ENCODE results near the gene PUS3.
A peak's percentile ranks its signal among the peaks of the same experiment; 100 is the strongest.

The PUS3 gene, protein sequence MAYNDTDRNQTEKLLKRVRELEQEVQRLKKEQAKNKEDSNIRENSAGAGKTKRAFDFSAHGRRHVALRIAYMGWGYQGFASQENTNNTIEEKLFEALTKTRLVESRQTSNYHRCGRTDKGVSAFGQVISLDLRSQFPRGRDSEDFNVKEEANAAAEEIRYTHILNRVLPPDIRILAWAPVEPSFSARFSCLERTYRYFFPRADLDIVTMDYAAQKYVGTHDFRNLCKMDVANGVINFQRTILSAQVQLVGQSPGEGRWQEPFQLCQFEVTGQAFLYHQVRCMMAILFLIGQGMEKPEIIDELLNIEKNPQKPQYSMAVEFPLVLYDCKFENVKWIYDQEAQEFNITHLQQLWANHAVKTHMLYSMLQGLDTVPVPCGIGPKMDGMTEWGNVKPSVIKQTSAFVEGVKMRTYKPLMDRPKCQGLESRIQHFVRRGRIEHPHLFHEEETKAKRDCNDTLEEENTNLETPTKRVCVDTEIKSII

DNA sequence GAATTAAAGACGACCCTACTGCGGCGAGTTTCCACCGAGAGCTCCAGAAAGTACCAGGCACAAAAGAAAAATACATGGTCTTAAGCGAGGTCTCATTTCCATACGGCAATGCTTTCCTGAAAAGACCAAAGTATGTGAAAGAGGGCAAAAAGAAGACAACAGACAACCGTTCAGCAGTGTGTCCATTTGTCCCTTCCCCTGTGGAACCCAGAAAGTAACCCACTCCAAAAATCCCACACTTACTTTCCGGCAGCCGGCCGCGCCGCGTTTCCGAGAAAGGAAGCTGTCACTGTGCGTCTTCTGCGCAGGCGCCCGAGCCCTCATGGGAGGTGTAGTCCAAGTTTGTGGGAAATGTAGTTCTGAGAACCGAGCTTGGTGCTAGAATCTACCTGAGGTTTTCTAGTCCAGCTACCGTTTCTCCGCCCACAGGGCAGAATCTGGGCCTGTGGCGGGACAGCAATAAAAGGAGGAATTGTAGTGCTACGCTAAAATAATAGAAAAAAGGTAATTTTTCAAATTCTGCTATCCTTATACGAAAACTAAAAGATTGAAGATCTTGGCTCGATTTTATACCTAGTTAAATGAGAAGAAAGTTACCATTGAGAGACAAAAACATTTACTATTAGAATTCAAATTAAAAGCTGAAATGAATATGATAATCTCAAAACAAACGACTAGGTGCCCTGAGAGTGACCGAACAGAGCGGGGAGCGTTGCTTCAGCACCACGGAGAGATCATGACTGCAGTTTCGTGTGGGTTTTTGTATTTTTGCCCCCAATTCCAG is at the start of gene PUS3:
Gene PUS3 (minus strand): TSS at position 280 of the 784 bp plus-strand sequence. CDS start 6,922 bp downstream, outside the sequence.
- DNase-seq, result peak; percentile 93

DNA sequence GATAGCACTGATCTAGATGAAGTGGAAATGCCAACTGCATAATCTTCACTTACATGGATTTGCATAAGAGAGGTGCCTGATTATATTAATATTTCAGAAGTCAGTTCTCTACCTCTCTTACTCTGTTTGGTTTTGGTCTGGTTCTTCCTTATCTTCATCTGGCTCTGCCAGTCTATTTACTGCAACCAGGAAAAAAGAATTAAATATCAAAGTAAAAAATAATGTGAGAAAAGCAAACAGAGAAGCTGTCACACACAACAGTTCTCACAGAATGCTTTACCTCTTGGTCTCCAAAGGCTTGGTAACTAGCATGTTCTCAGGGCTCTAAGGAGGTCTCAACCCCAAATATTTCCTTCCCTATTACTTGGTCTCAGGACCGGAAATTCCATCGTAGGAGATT is 49.6 kb upstream of the PUS3 start:
- no peak for DNase-seq

DNA sequence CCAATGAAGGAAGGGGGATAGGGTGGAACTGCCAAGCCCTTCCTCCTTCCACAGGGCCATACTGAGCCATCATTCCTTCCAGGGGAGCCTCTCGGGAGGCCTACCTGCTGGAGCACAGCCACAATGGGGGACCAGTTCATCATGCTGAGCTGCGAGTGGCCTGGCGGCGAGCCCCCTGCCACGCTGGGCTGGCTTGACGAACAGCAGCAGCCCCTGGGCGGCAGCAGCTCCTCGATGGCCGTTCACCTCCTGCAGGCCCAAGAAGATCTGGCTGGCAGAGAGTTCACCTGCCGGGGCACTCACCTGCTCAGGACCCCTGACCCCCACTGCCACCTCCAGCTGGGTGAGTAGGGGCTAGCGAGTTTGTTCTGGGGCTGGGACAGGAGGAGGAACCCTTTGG is 48.7 kb upstream of the PUS3 start:
- no peak for DNase-seq

DNA sequence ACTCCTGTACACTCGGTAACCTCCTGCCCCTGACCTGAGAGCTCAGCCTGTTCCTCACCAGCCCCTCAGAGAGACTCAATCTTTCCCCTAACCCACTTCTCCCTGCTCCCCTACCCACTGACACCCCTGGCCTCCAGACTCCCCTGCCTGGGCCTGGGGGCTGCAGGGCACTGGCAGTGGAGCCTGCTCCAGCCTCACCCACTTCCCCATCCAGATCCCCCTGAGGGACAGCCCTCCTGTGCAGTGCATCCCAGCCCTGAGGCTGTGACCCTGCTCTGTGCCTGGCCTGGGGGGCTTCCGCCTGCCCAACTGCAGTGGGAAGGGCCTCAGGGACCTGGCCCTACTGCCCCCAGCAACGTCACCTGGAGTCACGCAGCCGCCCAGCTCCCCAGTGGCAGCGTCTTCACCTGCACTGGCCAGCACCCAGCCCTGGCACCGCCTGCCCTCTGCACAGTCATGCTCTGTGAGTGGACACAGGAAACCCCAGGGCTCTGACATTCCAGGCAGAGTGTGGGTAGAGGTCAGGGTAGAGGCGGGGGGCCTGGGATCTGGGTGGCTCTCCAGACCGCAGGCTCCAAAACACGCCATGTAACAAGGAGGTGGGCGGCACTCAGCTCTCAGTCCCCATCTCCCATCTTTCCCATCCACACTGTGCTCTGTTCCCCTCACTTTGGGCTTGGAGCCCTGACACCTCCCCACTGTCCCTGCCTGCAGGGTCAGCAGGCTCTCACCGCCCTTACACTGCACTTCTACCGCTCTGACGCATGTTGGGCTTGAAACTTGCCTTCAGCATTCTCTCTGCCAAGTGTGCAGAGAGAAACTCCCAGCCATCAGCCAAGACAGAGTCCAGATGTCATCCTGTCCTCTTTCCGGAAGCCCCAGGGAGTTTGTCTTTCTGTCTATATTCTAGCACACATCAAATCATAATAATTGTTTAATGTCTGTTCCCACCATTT is 48.0 kb upstream of the PUS3 start:
- DNase-seq, result no peak

DNA sequence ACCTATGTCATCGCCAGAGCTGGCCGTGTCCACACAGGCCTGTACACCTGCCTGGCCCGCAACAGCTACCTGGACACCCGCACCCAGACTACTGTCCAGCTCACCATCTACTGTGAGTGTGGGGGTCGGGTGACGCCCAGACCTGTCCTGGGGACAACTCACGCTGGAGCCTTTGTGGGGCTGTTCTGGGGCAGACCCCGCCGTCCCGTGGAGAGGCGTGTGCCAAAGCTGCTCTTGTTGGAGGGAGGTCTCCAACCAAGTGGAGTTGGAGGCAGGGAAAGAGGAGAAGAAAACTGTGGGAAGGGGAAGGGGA is 47.1 kb upstream of the PUS3 start:
- no peak for DNase-seq

DNA sequence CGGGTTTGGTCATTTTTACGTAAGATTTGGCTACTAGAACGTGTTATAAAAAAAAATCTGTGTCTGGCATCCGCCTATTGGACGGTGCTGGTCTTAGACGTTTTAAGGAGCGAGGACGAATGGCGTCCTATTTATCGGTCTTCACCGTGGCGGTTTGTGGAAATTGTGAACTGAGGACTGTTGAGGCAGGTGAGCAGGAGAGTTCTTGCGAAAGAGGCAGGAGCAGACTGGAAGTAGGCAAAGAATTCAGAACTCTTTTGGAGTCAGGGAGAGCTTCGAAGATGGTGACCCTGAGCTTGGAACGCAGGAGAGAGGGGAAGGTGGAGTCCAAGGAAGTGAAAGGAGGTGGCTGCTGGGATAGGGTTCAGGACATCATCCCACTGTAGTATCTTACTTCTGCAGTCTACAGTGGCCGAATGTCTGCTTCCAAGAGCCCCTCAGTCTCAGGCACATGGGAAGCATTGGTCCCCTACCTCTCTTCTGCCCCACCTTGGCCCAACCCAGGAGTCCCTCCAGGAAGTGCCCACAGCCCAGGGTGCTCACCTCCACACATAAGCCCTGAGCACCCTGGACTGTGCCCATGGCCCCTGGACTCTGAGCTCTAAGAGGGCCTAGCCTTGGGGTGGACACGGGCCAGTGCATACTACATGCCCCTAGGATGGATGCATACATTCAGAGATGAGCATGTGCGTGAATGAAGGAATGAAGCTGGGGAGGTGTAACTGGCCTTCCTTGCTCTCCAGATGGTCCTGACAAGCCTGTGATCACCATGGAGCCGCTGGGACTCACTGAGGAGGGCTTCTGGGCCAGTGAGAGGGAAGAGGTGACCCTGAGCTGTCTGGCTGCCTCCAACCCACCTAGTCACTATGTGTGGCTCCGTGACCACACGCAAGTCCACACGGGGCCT is 46.5 kb upstream of the PUS3 start:
- DNase-seq, result no peak

DNA sequence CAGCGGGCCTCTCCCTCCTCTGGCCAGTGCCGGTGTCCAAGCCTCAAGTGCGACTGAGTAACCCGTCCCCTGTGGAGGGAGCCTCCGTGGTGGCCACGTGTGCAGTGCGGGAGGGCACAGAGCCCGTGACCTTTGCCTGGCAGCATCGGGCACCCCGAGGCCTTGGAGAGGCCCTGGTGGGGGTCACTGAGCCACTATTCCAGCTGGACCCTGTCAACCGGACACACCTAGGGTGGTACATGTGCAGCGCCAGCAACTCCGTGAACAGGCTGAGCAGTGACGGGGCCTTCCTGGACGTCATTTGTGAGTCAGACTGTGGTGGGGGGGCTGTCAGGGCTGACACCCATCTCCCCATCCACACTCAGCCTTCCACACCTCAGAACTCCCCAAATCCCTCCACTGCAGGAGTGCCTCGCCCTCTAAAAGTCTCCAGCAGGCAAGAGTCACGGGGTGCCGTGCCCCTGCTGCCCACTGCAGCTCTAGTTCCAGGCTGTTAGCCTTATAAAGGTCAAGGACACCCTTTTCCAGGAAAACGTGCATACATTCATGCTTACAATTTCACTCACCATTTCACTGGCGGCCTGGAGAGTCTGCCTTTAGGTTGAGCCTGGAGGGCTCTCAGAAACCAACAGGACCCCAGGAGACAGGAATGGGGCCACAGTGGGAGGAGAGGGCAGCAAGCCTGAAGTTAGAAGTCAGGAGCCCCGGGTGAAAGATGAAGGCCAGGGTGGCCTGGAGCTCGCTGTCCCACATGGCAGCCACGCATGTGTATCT is 45.5 kb upstream of the PUS3 start:
- DNase-seq, result no peak

DNA sequence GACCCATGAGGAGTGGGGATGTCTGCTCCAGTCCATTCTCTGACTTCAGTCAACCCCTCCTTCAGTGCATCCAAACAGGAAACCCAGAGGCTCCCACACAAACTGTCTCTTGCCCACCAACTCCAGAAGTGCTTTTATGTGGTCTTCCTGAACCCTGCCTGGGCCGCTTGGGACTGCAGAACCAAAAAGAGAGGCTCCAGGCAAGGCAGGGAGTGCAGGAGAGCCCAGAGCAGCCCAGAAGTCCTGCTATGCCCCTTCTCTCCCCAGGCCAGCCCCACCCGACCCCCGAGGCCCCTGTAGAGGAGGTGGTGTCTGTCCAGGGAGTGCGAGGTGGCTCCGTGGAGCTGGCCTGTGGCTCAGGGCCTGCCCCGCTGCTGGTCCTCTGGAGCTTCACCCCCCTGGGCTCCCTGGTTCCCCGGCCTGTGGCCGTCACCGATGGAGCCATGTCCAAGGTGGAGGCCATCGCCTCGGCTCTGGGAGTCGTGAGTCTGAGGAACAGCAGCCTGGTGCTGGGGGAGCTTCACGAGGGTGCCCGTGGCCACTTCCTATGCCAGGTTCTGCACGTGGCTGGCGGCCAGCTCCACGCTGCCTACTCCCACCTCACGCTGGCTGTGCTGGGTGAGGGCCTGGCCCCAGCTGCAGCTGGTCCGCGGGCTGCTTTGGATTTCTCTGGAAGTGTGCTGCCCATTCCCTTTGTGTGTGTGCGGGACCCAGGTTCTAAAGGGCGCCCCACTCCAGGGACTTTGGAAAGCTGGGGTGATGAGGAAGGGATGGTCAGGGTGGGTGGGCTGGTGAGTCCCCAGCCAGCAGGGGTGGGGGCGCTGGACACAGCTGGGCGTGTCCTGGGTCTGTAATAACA is 44.6 kb upstream of the PUS3 start:
- no peak for DNase-seq

DNA sequence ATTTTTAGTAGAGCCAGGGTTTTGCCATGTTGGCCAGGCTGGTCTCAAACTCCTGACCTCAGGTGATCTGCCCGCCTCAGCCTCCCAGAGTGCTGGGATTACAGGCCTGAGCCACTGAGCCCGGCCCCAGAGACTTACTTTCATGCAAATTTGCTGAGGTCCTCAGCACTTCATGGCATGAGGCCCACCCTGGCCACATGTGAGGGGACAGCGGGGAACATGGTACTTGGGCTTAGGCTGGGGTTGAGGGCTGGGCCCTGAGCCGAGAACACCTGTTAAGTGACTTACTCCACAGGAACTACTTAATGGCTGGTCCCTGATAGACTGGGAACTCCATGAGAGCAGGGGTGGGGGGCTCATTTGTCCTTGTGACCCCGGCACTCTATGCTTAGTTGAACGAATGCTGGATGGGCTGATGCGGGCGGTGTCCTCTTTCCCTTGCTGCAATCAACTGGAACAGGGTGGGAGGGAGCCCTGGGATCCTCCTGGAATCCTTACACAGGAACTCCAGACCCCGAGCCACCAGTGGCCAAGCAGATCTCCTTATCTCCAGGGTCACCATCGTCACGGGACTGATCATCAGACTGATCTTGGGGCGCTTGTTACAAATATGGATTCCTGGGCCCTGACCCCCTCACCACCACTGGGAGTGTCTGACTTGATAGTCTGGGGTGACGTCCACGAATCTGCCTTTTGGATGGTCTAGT is 43.9 kb upstream of the PUS3 start:
- DNase-seq, result no peak

DNA sequence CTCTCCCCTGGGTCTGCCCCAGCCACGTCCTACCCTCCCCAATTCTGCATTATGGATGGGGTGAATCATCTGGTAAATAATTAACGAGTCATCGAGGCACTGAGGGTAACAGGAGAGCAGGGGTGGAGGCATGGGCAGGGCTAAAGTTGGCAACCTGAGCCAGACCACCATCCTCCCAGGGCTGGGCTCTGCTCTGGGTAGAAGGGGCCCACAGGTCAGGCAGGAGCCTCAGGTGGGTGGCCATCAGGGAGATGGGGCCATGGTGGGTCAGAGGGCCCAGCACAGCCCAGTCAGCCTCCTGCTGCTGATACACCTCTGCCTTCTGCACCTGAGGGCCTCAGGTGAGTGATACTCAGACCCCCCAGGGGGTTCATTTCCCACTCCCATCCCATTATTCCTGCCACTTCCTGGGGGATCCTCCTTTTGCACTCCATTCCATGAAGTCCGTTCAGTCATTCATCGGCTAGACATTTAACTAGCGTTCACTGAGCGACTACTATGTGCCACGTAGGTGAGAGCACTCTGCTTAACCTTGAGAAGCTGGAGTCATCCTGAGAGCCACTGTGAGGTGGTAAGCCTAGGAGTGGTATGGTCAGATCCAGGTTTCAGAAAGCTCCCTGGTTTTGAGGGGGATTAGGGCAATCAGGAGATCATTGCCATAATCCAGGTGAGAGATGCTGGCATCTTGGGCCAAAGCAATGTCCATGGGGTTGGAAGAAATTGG is 43.0 kb upstream of the PUS3 start, which contains the start of gene VSIG10L2:
Gene VSIG10L2 (plus strand): TSS at position 248 of the 724 bp plus-strand sequence. CDS start 12 bp downstream, at position 260.
- no peak for DNase-seq

DNA sequence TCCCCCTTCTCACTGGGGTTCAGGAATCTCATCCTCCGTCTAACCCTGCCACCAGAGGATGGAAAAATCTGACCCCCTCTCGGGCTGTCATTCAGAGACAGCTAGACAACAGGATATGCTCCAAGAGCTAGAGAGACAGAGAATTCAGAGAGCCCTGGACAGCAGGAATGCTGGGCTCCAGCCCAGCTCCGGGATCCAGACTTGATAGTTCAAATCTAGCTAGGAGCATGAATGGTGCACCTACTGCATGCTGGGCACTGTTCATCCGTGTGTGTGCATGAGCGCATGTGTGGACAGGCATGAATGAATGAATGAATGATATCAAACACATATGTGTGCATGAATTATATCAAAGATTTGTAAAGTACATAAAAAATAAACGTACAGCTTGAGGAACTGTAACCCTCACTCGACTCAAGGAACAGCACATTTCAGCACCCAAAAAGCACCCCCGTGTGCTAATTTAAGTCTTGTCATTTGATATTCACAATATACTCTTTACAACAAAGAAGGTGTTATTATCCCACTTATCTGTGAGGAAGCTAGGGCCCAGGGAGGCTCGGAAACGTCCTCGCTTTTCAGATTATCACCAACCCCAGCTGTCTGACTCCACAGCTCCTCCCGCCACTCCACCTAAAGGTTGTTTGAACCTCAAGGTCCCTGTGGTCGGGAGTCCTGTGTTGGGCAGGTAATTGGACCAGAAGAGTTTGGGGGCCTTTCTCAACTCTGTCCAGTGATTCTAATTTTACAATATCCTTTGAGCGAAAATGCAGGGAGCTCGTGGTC is 42.2 kb upstream of the PUS3 start:
- no peak for DNase-seq

DNA sequence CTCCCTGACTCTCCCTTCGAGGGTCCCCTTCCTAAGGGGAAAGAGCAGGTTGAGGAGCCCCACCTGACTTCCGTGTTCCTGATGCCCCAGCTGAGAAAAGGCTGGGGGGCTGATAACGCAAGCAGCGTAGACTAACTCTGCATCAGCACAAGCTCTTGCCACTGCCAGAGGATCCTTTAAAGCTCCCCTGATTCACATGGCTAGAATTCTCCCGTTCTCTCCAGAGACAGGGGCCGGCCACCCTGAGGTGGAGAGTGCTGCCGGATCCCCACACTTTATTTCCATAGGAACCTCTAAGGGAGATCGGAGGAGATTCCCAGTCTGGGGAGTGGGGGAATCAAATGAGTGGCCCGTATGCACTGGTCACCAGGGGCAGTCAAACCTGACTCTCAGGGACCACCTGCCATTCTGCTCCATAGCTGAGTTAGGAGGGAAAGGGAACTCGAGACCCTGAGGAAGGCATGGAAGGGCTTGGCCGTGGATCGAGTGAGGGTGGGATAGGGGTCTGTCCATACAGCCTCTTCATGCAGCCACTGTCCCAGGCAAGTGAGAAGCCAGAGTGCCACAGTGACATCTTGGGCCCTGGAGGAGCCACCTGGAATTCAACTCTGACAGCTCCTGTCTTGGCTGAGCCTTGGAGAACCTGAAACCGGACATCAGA is 41.5 kb upstream of the PUS3 start:
- no peak for DNase-seq

DNA sequence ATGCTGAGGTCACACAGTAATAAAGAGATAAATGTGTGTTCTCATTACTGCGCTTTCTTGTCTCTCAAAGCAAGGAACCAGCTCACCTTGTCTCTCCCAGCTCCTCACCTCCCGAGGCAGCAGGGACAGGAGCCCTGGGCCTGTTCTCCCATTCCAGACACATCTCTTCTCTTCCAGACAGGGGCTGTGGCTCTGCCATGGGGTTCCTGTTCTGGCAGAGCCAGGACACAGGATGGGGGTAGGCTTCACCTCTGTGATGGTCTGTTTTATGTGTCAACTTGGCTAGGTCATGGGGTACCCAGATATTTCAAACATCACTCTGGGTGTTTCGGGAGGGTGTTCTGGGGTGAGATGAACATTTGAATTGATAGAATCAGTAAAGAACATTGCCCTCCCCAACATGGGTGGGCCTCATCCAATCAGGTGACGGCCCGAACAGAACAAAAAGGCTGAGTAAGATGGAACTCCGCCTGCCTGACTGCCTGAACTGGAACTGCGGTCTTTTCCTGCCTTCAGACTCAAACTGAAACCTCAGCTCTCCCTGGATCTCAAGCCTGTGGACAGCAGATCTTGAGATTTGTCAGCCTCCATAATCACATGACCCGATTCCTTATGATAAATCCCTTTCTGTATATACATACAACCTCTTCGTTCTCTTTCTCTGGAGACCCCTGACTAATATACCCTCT is 40.8 kb upstream of the PUS3 start:
- no peak for DNase-seq

DNA sequence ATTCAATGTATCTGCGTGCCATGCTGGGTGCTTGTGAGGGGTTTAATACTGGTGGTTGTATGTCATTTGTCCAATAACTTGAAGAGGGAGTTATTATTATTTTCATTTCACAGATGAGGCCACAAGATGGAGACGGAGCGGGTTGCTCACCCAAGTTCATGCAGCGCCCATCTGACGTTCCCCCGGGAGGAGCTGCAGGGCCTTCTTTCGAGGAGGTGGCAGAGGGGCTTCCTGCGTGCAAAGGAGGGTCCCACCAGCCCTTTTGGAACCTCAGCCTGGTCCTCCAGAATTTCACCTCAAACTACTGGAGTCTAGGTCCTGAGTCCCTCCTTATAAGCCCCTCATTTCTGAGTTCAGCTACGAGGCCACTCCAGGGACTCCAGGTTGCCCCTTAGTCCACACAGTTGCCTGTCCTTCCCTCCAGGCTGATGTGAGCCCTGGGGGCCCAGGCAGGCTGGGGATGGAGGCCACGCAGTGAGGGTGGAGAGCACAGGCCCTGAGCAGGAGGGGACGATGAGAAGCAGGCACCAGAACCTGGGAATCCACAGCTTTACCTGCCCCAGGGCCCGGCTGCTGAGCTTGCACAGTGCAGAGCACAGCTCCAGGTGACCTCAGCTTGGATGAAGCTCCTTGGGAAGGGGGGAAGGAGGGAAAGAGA is 39.9 kb upstream of the PUS3 start:
- DNase-seq, result no peak

DNA sequence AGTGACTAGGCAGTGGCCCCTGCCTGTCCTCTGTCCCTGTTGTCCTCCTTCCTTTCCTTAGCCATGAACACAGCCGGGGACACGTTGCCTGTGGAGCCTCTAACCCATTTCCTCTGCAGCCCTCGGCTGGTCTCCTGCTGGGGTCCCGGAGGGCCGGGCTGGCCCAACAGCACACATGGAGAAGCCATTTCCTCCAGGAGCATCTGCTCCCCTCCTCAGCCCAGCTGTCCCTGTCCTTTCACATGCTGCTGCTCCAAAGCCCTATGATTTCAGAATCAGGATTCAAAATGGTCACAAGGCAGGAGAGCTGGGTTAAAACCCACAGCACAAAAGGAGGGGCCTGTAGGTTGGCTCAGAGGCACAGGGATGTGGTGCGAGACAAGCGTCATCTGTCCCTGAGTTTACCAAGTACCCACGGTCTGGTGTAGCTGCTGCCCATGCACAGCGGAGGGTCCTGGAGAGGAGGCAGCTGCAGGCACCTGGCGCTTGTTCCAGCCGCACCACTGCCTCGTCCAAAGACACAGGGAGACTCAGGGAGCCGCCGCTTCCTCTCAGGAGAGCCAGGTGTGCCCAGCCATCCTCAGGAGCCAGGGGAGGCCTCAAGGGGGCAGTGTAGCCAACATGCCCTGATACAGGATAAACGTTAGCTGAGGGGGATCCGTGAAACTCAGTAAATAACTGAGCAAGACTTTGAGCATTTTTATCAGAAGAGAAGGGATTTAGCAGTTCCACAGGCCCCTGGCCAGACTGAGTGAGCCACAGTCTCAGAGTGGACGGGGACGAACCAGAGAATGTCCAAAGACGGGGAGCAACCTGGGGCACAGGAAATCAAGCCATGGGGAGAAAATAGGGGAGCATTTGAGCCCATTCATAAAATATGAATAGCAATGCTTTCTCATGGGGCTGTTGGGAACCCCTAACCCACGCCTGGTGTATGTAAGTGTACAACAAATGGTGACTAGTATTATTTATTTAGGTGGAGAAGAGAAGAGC is 38.9 kb upstream of the PUS3 start:
- peak; percentile 92 for DNase-seq

Data from NCI-H345 (cell line).